GM12878 (cell line): ENCODE results near the gene MST1. TPM values are rescaled to one million over a fixed set of nuclear protein-coding genes. Genes with fewer than 3 reads are reported as not detected.
"Not testable (repeated sequence)": the region's sequence is repeated elsewhere in the genome, so short reads cannot be mapped to it uniquely, and the experiment has no call there.

Experiments used
- ATAC-seq: fragments of 200-7000 bp; cut with Tn5 transposase; 3 replicates; pipeline ENCODE4 v1.9.1; 2020; ENCODE audit warnings: mild to moderate bottlenecking, moderate library complexity
- BruUV-seq: library from RNA; stranded (reverse); fragments of 400-500 nt; replicated peaks from 2 replicates; lab custom pipeline; 2021; lab: Mats Ljungman, UMichigan
- CTCF ChIA-PET: fragments of 300-600 bp; sonication (Branson Sonifier 250); formaldehyde crosslinking; extraction: SDS; loops from one replicate; lab custom pipeline; 2021; ENCODE audit warnings: inconsistent platforms; lab: Yijun Ruan, JAX
- POLR2A ChIA-PET: fragments of 350-600 bp; formaldehyde crosslinking; extraction: SDS; loops from one replicate; lab custom pipeline; 2021; ENCODE audit warnings: inconsistent platforms; lab: Charles Lee
- RAD21 ChIA-PET: fragments of 300-600 bp; sonication (Branson Sonifier 250); formaldehyde crosslinking; loops from one replicate; lab custom pipeline; 2023; ENCODE audit warnings: antibody characterized with exemption; ENCODE audit not compliant: unreplicated experiment; lab: Charles Lee
- SMC1A ChIA-PET: fragments of 300-600 bp; sonication (Branson Sonifier 250); formaldehyde crosslinking; loops from one replicate; lab custom pipeline; 2023; ENCODE audit not compliant: unreplicated experiment, uncharacterized antibody; lab: Charles Lee
- DNase-seq: peaks from one replicate; pipeline ENCODE4 v3.0.0-alpha.2; 2011; ENCODE audit warnings: low read depth, low spot score
- FAIRE-seq: peaks from 3 replicates; lab custom pipeline; 2011; peaks lifted over from hg19 to GRCh38; lab: Jason Lieb, UNC
- H2AFZ ChIP-seq: 2 replicates; pipeline ENCODE4 v1.6.0; 2011; ENCODE audit warnings: low read depth, low read length, control low read depth; ENCODE audit not compliant: control insufficient read depth
- H3K27ac ChIP-seq: 2 replicates; pipeline ENCODE4 v1.5.1; 2011; ENCODE audit warnings: control low read depth; ENCODE audit not compliant: control insufficient read depth, insufficient read depth
- H3K27me3 ChIP-seq, 2 experiments: replicated peaks in 1 of 2; 2 replicates each; pipeline versions ENCODE4 v1.6.0 to v1.6.1; 2011; ENCODE audit warnings: low read length in 1 of 2; ENCODE audit not compliant: control insufficient read depth in 2 of 2, insufficient read depth in 2 of 2
- H3K36me3 ChIP-seq, 2 experiments: 2 replicates each; pipeline ENCODE4 v1.5.1; 2011; ENCODE audit warnings: low read length in 1 of 2; ENCODE audit not compliant: control insufficient read depth in 2 of 2, insufficient read depth in 2 of 2
- H3K4me1 ChIP-seq: 2 replicates; pipeline ENCODE4 v1.6.1; 2011; ENCODE audit warnings: mild to moderate bottlenecking, low read length, moderate library complexity, mixed read lengths; ENCODE audit not compliant: control insufficient read depth, insufficient read depth
- H3K4me2 ChIP-seq: 2 replicates; pipeline ENCODE4 v1.6.0; 2011; ENCODE audit warnings: control low read depth; ENCODE audit not compliant: control insufficient read depth, insufficient read depth
- H3K4me3 ChIP-seq: fragments of 200-600 bp; sonication (generic); 2 replicates; pipeline ENCODE4 v1.5.1; 2016
- H3K79me2 ChIP-seq: 2 replicates; pipeline ENCODE4 v1.6.0; 2011; ENCODE audit warnings: low read length; ENCODE audit not compliant: control insufficient read depth, insufficient read depth
- H3K9ac ChIP-seq: 2 replicates; pipeline ENCODE4 v1.8.0; 2011; ENCODE audit warnings: low read length, control low read depth, mixed read lengths; ENCODE audit not compliant: control insufficient read depth, insufficient read depth
- H3K9me3 ChIP-seq: replicated peaks from 3 replicates; pipeline ENCODE4 v1.5.1; 2011; ENCODE audit warnings: mild to moderate bottlenecking, low read length; ENCODE audit not compliant: control insufficient read depth, insufficient read depth
- H4K20me1 ChIP-seq: 2 replicates; pipeline ENCODE4 v1.6.0; 2011; ENCODE audit not compliant: control insufficient read depth, insufficient read depth
- CBX3 ChIP-seq: fragments of 200-600 bp; sonication (generic); IDR thresholded peaks from 2 replicates; pipeline ENCODE4 v1.6.1; 2016; ENCODE audit warnings: low read depth, borderline replicate concordance
- ETV6 ChIP-seq, 2 experiments: fragments of 450-650 bp in 1 of 2; IDR thresholded peaks in 1 of 2; conservative IDR thresholded peaks in 1 of 2; 2 replicates each; pipeline ENCODE4 v1.6.1; 2014; ENCODE audit warnings: antibody characterized with exemption in 1 of 2, borderline replicate concordance in 1 of 2, low read depth in 1 of 2, mild to moderate bottlenecking in 1 of 2, moderate library complexity in 1 of 2
- IKZF2 ChIP-seq, 2 experiments: fragments of 450-650 bp; IDR thresholded peaks; 2 replicates each; pipeline ENCODE4 v1.6.1; 2017; ENCODE audit warnings: mild to moderate bottlenecking in 2 of 2, moderate library complexity in 2 of 2
- MAX ChIP-seq: IDR thresholded peaks from 2 replicates; pipeline ENCODE4 v1.6.1; 2012; ENCODE audit warnings: low read depth, low read length, improper control_type of control experiment
- PKNOX1 ChIP-seq: fragments of 450-650 bp; IDR thresholded peaks from 2 replicates; pipeline ENCODE4 v1.6.1; 2016; ENCODE audit warnings: mild to moderate bottlenecking
- ZBED1 ChIP-seq: IDR thresholded peaks from 2 replicates; pipeline ENCODE4 v1.6.1; 2016; ENCODE audit warnings: borderline replicate concordance
- ZNF384 ChIP-seq: IDR thresholded peaks from 2 replicates; pipeline ENCODE4 v1.6.1; 2012; ENCODE audit warnings: low read depth, mild to moderate bottlenecking, low read length, improper control_type of control experiment, borderline replicate concordance
- WGBS: methylation state at CpG from one replicate; pipeline ENCODE4 v1.1.6; 2016; ENCODE audit warnings: low lambda C conversion rate; ENCODE audit not compliant: insufficient replicate concordance, insufficient coverage; ENCODE audit errors: missing lambda C conversion rate; 5-methylcytosine and 5-hydroxymethylcytosine counted together
- in situ Hi-C: fragments of 300-500 bp; cut with MboI; formaldehyde crosslinking; loops from 9 replicates; pipeline ENCODE4 v1.14.3; 2018; ENCODE audit warnings: mixed read lengths
- intact Hi-C: fragments of 100-400 bp; cut with micrococcal nuclease; formaldehyde crosslinking; loops from one replicate; pipeline ENCODE4 v1.14.2; 2022; ENCODE audit not compliant: unreplicated experiment
- polyA plus RNA-seq, 11 experiments: library from polyadenylated mRNA; depleted of rRNA in 4 of 11; unstranded in 6 of 11; stranded (reverse) in 5 of 11; fragments of >200 nt; fragmentation: Nextera tagmentation in 4 of 11; fragmentation: Illumina TruSeq in 1 of 11; extraction: Ambion mirVana in 4 of 11; extraction: Trizol in 1 of 11; gene quantifications; 1 replicate in 1 of 11; 2 replicates in 10 of 11; pipeline versions ENCODE4 v1.2.1 to v1.2.3, GENCODE V29; 2011 to 2016; ENCODE audit warnings: inconsistent platforms in 2 of 11, missing spikeins in 2 of 11, low read depth in 1 of 11
- total RNA-seq, 4 experiments: library from RNA; depleted of rRNA in 3 of 4; stranded (reverse); fragments of >200 nt in 3 of 4; fragmentation: Illumina TruSeq in 1 of 4; extraction: Trizol in 1 of 4; gene quantifications; 2 replicates each; pipeline versions ENCODE4 v1.2.1 to v1.2.3, GENCODE V29; 2013 to 2021

The MST1 gene
- total and polyA plus RNA-seq, 10 of the 15 experiments (the other 5 are each of a cell fraction or from before 2014, with no cell fraction given), result 1.2 to 25.5 (median 4.1) TPM

GRCh38 chr3:49700014-49700413 is 10.7 kb upstream of the MST1 start:
- BruUV-seq, result no TSS peak
- Histone ChIP-seq H3K4me1 (no peaks in the 10 kb centered on the region), H3K4me2 (no peak overlapping the region), H3K4me3 (no peak overlapping the region), H3K9me3 (no peaks in the 10 kb centered on the region), H2AFZ (no peak overlapping the region), H3K36me3 (peaks cover 0 to 5% of the 10 kb centered on the region in 2 experiments; a peak in 3 of 4 replicates), H3K9ac (no peak overlapping the region), H3K79me2 (no peaks in the 10 kb centered on the region), H3K27me3 (no peaks in the 10 kb centered on the region), H3K27ac (no peak overlapping the region), H4K20me1 (no peaks in the 10 kb centered on the region)
- WGBS, result 73% methylated on average over 8 of the region's 8 CpGs
- SMC1A ChIA-PET, result no interaction called here
- intact Hi-C loops (no loop called here), in situ Hi-C loops (no loop called here)
- TF ChIP-seq ZBED1, result no peak
- no peak for TF ChIP-seq MAX
- TF ChIP-seq ZNF384, result no peak
- no peak for TF ChIP-seq ETV6 (conservative IDR thresholded peaks at IDR 0.05 in 1 of 2, IDR thresholded peaks at IDR 0.05 in 1 of 2; ENCODE audit: borderline replicate concordance in 1 of 2, low read depth in 1 of 2)
- TF ChIP-seq CBX3, result no peak
- ATAC-seq (no peak), DNase-seq (no peak), FAIRE-seq (no peak)
- CTCF ChIA-PET, result no interaction called here
- RAD21 ChIA-PET, result no interaction called here
- POLR2A ChIA-PET, result no interaction called here

- peaks cover 0 to 5% of the 10 kb centered on the region in 2 experiments; a peak in 3 of 4 replicates for H3K36me3 ChIP-seq
- ChIA-PET POLR2A (no interaction called here), RAD21 (no interaction called here), SMC1A (no interaction called here), CTCF (no interaction called here)
- WGBS, result 82% methylated on average over 16 of the region's 16 CpGs
- FAIRE-seq (no peak), ATAC-seq (no peak), DNase-seq (no peak)
- H3K9me3 ChIP-seq, result no peaks in the 10 kb centered on the region
- TF ChIP-seq PKNOX1 (no peak), IKZF2 (IDR thresholded peaks at IDR 0.05) (no peak)
- H3K9ac ChIP-seq, result no peak overlapping the region
- no peaks in the 10 kb centered on the region for H4K20me1 ChIP-seq
- no TSS peak for BruUV-seq
- no peak overlapping the region for H2AFZ ChIP-seq
- H3K4me3 ChIP-seq, result no peak overlapping the region
- no peaks in the 10 kb centered on the region for H3K27me3 ChIP-seq
- no peak overlapping the region for H3K27ac ChIP-seq
- intact Hi-C loops, result no loop called here
- H3K79me2 ChIP-seq, result no peaks in the 10 kb centered on the region
- no peaks in the 10 kb centered on the region for H3K4me1 ChIP-seq
- H3K4me2 ChIP-seq, result no peak overlapping the region
- in situ Hi-C loops, result no loop called here
Measured at GRCh38 chr3:49699281-49699979, 10.2 kb upstream of the MST1 start.

- H3K27me3 ChIP-seq, DNase-seq, ATAC-seq, H3K9me3 ChIP-seq, H3K9ac ChIP-seq, BruUV-seq, H3K4me1 ChIP-seq, H3K4me2 ChIP-seq, H3K36me3 ChIP-seq, H3K4me3 ChIP-seq, CTCF ChIA-PET, H2AFZ ChIP-seq, H3K79me2 ChIP-seq, SMC1A ChIA-PET, H4K20me1 ChIP-seq, intact Hi-C loops, in situ Hi-C loops, H3K27ac ChIP-seq, POLR2A ChIA-PET: not testable (repeated sequence)
- WGBS, result 91% methylated on average over 4 of the region's 4 CpGs
- FAIRE-seq, result peak; percentile 75
- RAD21 ChIA-PET, result interaction anchor here (0.9 kb wide), 1 partner anchor 156 kb away, joined by 3 read pairs; no protein-coding TSS in a partner anchor
Measured at GRCh38 chr3:49695350-49696015, 6.2 kb upstream of the MST1 start.
